Femur (tissue), 1 donor: ENCODE measurements around the gene MRPL11.
A peak's percentile ranks its signal among the peaks of the same experiment; 100 is the strongest.
"Not testable (repeated sequence)": the region's sequence is repeated elsewhere in the genome, so short reads cannot be mapped to it uniquely, and the experiment has no call there.

ENCODE experiments used
- DNase-seq: peaks from one replicate; pipeline ENCODE4 v3.0.0-alpha.2; 2017

MRPL11 gene

GRCh38 chr11:66466225-66467033 is 27.8 kb upstream of the MRPL11 start, which contains the start of gene PELI3:
Gene PELI3, plus strand, starts transcription at chr11:66466905. Its CDS starts 1,224 bp downstream, at chr11:66468129.
- DNase-seq: peak; percentile 97

GRCh38 chr11:66465373-66466224 is 27.0 kb upstream of the MRPL11 start:
- DNase-seq: no peak

- DNase-seq: no peak
These were observed 26.3 kb upstream of the MRPL11 start for GRCh38 chr11:66464916-66465315.

- not testable (repeated sequence) for DNase-seq
These were observed 25.5 kb upstream of the MRPL11 start for GRCh38 chr11:66464116-66464515.

GRCh38 chr11:66462911-66463310 is 24.3 kb upstream of the MRPL11 start:
- no peak for DNase-seq

- no peak for DNase-seq
These were observed 23.4 kb upstream of the MRPL11 start for GRCh38 chr11:66462010-66462409.

GRCh38 chr11:66459138-66459778 is 20.6 kb upstream of the MRPL11 start:
- no peak for DNase-seq

GRCh38 chr11:66457826-66458225 is 19.2 kb upstream of the MRPL11 start:
- no peak for DNase-seq

GRCh38 chr11:66454828-66455227 is 16.2 kb upstream of the MRPL11 start:
- DNase-seq: no peak

GRCh38 chr11:66454247-66454646 is 15.6 kb upstream of the MRPL11 start:
- no peak for DNase-seq

GRCh38 chr11:66451663-66452062 is 13.0 kb upstream of the MRPL11 start:
- no peak for DNase-seq

GRCh38 chr11:66450560-66450959 is 11.9 kb upstream of the MRPL11 start:
- no peak for DNase-seq

- no peak for DNase-seq
These were observed 9.9 kb upstream of the MRPL11 start for GRCh38 chr11:66448523-66448922.

GRCh38 chr11:66447012-66447411 is 8.4 kb upstream of the MRPL11 start:
- no peak for DNase-seq

- DNase-seq: no peak
These were observed 5.0 kb upstream of the MRPL11 start for GRCh38 chr11:66443602-66444001.

- DNase-seq: not testable (repeated sequence)
These were observed 2.3 kb upstream of the MRPL11 start for GRCh38 chr11:66440940-66441282.

GRCh38 chr11:66440101-66440939 is 1.7 kb upstream of the MRPL11 start:
- not testable (repeated sequence) for DNase-seq

GRCh38 chr11:66437979-66438503 is 607 bp downstream of the MRPL11 start:
- DNase-seq: no peak

- DNase-seq: no peak
These were observed 6.1 kb downstream of the MRPL11 start for GRCh38 chr11:66432597-66432996.

- DNase-seq: not testable (repeated sequence)
These were observed 6.7 kb downstream of the MRPL11 start for GRCh38 chr11:66431871-66432329.

GRCh38 chr11:66431287-66431686 is 7.4 kb downstream of the MRPL11 start:
- DNase-seq: not testable (repeated sequence)

- DNase-seq: peak; percentile 67
These were observed 8.6 kb downstream of the MRPL11 start for GRCh38 chr11:66429983-66430602.
